GM18868 (cell line): ENCODE results near the gene ZNRF1.

Experiments used
- ATAC-seq: cut with Tn5 transposase; IDR thresholded peaks from one replicate; pipeline ENCODE4 v1.9.1; 2021; ENCODE audit warnings: mild to moderate bottlenecking, moderate library complexity; ENCODE audit not compliant: unreplicated experiment

Gene ZNRF1

DNA sequence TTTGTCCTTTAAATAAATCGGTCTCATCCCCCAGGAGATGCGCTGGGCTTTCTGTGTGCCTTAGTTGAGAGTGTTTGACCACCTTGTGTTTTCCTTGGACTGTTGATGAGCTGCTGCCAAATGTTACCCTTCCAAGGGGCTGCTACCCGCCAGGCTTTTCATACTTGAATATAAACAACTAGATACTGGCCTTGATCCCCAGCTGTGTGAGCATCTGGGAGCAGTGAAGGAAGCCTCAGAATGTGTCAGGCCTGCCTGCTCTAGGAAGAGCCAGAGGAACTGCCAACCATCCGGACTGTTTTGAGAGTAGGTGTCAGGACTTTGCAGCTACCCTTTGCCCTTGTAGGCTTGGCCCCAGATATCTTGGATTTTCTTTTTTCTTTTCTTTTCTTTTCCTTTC is 60.0 kb downstream of the ZNRF1 start:
- ATAC-seq, result no peak

DNA sequence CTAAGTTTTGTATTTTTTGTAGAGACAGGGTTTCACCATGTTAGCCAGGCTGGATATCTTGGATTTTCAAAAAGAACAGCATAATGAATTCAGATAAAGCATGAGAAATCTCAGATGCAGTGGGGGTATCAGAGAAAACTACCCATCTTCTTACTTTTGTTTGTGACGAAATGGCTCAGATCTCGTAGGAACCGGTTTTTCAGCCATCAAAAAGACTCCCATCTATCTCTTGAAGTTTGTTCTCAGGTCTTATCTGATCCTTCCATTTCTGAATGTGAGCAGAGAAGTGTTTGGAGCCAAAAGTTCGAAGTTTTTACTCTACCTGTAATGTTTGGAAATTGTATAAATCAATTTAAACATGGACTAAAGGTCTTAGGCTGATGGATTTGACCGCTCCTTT is 60.6 kb downstream of the ZNRF1 start:
- no peak for ATAC-seq

DNA sequence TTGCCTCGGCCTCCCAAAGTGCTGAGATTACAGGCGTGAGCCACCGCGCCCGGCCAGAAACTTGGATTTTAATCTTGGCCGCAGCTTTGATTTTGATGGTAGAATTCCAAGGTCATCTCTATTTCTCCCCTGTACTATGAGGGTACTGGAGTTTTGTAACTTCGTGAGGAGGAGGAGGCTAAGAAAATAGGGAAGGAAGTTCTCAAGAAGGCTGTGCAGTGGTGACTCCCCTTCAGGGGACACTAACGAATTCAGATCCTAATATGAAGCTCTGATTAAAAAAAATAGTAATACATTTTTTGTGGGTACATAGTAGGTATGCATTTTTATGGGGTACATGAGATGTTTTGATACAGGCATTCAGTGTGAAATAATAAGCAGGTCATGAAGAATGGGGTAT is 61.9 kb downstream of the ZNRF1 start:
- no peak for ATAC-seq

DNA sequence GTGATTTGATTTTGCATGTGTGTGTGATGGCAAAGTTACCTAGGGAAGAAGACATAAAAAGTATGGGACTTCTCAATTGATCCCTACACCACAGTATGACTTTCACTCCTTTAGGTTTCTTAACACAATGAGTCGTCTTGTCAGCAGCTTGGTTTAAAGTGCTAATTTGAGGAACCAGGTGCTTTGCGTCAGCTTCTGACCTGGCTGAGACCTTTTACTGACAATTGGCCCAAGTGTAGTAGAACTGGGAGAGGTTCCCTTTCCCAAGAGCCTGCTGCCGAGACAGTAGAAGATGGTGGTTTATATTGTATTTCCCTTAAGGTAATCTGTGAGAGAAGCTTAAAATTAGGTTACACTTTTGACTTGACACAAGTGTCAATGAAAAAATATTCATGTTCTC is 62.8 kb downstream of the ZNRF1 start:
- ATAC-seq, result no peak

DNA sequence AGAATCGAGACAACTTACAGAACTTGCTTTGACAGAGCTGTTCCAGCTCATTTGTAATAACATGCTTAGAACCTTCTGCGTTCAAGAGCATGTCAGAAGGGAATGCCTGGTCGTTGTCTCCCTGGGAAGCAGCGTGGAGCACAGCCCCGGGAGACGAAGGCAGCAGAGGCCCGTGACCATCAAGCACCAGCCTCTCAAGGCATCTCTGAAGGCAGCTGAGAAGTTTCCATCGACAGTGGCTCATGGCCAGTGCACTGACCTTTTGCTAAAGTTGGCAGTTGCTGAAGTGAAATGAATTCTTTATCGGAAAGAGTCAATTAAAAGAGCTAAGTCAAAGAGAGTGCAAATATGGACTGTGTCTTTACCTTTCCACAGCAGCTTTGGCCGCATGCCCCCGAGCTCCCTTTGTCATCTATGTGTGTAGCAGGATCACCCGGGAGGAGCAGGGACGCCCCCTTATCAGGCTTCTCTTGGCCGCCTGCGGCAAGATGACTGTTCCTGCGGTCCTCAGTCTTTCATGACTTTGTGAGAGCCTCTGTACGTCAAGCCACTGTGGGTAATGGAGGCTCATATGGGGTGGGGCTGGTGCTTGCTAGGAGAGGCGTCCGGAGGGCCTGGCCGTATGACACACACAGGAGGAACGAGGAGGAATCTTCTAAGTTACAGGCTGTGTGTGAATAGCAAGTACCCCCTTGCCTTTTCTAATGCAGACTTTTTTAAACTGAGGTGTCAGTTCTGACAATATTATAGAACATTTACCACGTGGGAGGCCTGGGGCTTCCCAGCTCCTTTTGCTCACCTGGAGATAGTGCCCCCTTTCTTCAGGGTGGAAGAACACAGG is 63.5 kb downstream of the ZNRF1 start:
- ATAC-seq, result no peak

DNA sequence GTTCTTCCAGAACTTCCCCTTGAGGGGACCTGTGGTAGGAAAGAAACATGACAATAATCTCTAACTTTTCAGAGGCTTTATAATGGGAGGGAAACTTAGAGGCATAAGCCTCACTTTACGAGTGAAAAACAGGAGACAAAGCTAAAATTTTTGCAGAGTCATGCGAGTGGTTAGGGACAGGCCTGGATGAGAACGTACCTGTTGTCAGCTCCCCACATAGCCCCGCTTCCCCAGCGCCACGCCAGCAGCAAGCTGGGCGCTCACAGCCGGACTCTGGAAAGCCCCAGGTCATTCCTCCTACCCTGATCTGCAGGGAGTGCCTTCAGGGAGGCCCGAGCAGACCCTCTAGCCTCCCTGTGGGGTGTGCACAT is 64.1 kb downstream of the ZNRF1 start:
- no peak for ATAC-seq

DNA sequence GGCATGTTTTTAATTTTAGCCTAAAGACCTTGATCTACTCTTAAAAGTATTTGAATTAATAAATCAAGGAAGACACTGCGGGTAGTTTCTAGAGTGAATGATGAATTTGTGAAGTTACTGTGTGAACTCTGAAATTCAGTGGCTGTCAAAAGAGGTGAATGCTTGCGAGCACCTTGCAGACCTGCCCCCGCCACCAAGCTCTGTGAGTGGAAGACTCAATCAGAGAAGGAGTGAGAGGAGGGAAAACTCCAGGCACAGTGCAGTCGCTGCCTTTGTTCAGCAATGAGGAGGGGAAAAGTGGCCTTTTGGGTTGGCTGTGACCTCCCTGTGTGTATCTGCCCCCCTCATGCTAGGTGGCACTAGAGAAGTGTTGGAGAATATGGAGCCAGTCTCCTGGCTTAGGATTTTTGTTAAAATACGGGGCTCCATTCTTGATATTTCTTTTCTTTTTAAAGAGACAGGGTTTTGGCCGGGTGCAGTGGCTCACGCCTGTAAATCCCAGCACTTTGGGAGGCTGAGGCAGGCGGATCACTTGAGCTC is 64.8 kb downstream of the ZNRF1 start:
- ATAC-seq, result no peak

DNA sequence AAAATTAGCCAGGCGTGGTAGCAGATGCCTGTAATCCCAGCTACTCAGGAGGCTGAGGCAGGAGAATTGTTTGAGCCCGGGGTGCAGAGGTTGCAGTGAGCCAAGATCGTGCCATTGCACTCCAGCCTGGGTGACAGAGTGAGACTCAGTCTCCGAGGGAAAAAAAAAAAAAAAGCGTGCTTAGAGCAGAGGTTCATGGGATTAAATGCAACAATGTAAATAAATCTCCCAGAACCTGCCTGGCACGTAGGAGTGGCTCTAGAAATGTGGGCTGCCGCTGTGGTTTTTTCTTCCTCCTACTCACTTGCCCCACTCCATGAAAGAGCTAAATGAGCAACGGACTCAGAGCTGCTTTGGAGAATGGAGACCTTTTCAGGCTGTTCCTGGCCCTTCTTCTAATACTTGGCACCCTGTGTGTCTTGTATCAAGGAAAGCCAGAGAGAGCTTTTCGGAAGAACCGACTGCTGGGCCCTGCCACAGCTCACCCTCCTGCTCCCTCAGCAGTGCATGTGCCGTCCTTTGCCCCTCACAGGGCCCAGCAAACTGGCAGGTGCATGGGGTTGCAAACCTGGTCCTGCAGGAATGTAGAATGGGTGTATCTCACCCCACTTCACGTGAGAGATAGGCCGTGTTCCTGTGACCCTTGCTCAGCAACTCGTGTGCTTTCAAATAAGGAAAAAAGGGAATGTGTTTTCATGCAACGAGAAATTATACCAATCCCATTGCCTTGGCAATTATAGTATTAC is 65.8 kb downstream of the ZNRF1 start:
- no peak for ATAC-seq

DNA sequence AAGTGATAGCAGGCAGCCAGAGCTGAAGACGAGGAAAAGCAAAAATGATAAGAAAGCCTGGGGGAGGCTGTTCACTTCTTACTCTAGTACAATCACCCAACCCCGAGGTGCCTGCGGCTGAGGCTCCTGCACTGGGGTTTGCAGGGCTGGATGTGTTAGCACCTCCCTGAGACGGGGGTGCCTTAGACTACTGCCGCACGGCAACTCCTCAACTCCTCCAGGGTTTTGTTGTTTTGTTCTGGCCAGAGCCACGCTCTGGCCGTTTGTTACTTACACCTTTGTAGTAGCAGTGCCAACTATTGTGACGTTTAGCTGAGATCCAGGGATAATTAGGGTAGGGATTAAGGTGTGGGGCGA is 66.3 kb downstream of the ZNRF1 start:
- ATAC-seq, result no peak

DNA sequence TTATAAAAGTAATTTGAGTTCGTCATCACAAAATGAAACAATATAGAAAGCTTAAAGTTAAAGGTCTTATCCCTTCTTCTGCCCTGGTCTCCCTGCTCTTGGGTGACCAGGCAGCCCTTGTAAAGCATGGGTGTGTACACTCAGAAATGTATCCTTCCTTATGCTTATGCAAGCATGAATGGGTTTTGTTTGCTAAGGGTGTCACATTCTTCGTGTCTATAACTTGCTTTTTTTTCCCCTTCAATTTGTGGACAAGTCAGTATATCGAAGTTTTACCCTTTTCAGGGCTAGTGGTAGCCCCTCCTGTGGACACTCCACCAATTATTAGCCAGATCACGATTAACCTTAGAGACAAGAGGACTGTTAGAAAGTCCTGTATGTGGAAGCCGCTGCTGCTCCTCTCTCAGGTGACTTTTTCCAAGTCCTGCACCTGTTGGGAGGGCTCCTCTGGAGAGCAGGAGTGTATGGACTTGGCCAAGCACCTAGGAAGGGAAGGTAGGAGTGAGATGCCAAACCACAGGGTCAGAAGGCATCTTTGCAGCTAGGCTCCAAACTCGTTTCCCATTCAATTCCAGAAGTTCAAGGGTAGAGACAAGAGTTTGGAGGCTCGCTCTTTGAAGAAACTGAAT is 66.8 kb downstream of the ZNRF1 start:
- no peak for ATAC-seq

DNA sequence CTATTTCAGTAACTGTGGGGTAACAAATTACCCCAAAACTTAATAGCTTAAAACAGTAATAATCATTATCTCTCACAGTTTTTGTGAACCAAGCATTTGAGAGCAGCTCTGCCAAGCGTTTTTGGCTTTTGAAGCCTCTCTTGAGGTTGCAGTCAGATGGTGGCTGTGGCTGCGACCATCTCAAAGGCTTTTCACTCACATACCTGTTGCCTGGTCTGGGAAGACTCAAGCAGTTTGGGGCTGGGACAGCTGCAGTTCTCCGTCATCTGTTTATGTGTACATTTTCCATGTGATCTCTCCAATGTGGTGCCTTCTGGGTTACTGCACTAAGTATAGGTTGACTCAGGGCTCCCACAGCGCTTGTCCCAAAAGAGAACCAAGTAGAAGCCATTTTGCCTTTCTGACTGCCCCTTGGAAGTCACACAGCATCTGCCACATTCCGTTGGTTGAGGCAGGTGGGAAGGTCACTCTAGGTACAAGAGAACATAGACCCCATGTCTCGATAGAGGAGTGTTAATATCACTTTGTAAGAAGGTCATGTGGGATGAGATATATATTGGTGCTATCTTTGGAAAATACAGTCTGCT is 68.1 kb downstream of the ZNRF1 start:
- no peak for ATAC-seq

DNA sequence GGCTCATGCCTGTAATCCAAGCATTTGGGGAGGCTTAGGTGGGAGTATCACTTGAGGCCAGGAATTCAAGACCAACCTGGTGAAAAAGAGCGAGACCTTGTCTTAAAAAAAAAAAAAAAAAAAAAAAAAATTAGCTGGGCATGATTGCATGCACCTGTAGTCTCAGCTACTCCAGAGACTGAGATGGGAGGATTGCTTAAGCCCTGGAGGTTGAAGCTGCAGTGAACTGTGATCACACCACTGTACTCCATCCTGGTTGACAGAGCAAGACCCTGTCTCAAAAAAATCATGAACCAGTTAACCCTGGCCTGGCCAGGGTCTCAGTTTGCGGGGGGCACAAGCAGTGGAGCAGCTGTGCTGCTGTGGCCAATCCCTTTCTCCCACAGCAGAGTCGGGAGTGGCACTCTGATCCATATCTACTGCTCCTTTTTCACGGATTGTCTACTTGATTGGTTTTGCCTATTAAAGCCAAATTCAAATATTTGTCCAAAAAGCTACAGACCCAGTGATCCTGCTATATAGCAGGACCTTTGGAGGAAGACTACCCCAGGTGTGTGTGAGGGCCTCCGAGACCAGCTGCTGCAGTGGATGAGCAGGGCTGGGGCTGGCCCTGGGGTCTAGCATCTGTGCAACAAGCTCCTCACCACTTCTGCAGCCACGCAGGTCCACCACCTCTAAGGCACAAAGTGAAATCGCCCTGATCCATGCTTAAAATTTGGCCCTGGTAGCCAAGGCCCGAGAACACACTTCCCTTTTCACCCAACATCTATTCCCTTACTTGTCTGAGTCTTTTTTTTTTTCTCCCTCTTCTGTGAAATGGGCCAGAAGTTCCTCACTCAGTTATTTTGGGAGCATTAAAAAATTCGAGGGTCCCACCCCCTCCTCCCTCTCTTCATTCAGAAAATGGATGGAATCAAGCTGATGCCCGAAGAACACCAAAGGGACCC is 69.5 kb downstream of the ZNRF1 start:
- ATAC-seq, result no peak

DNA sequence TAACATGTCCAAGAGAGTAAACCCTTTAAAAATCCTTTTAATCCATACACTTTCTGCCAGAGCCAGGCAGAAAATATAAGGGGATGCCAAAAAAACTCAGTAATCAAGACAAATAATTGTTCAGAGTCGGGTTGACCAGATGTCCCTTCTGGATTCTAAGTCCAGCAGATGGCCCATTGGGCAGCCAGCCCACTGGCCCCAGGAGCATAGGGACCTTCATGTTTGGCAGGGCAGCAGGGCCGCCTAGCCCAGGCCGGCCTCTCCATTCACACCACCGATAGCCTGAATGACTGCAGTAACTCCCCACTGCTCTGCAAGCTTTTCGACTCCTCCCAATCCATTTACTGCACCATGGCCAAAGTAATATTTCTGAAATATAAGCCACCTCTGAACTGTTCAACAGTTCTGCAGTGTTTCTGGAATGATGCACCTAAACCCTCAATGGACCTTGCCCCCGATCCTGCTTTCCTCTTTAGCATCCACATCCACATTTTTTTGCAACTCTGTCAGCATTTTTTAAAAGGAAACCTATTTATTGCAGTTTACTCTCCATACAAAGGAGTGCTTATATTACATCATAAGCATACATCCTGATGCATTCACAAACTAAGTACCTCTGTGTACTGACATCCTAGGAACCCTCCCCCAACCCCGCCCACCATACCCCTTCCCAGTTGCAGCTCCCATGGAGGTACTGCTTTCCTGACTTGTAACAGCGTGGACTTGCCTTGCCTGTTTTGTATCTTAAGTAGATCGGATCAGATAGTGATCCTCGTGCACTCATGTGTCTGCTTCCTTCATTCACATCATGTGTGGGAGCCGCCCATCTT is 71.4 kb downstream of the ZNRF1 start:
- no peak for ATAC-seq

DNA sequence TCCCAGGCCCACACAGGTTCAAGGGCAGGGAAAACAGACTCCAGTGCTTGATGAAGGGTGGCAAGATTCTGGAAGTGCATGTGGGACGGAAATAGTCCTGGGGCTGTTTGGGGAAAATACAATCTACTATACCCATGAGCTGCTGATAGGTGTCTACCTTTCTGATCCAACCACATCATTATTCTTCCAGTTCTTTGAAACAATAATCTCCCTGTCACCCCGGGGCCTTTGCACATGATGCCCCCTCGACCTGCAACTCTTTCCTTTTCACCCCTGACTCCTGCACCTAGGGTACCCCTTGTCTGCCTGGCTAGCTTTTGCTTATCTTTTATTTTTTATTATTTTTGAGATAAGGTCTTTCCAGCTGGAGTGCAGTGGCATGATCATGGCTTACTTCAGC is 72.8 kb downstream of the ZNRF1 start:
- no peak for ATAC-seq

DNA sequence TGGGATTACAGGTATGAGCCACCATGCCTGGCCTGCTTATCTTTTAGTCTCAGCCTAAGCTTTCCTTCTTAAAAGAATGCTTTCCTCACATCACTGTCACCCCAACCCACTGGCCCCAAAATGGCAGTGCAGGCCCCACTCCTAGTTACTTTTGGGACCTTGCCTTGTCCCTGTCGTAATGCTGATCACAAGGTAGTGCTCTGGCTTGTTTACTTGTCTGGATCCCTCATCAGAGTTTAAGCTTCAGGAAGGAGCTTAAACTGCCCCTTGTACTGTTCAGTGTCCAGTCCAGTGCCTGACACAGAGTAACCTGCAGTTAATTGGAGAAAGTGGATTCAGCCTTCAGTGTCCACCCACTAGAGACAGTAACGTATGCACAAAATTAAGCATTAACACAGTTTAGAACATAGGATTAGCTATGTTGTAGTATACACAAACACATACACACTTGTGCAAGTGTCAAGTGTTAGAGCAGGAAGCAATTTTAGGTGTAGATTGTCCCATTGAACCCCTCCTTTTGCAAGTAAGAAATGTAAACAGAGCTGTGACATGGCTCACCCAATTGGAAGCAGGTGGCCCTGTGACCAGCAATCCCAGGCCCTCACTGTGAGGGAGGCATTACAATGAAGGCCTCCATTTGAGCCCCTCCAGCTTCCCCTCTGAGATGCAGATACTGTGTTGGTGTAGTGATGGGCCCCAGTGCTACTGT is 73.6 kb downstream of the ZNRF1 start:
- ATAC-seq, result no peak

DNA sequence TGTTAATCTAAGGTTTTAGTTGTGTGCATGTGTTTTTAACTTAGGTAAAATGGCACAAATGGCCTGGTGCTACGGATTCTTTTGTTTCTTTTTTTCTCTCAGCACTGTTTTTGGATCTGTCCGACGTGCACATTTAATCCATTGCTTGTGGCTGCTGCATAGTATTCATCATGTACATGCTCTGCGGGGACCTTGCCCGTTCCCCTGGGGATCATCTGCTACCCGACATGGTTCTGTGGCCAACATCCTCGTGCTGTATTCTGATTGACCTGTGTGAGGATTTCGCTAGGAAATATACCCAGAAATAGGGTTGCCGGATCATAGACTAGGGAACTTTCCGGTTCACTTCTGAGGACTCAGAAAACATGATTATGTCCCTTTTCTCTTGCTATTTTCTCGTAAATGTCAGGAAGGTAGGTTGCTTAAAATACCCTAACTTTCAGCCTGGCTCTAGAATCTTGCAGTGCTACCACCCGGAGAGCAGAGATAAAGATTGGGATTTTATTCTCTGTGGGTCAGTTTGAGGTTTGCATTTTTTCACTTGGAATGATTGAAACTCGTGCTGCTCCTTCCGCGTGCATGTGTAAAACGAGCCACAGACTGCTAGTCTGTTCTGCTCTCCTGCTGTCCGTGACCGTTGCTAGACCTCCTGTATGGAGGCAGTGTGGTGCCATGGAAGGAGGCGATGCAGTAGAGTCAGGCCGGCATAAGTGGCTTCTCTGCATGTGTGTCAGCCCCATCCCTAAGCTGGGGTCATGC is 74.9 kb downstream of the ZNRF1 start:
- ATAC-seq, result no peak

DNA sequence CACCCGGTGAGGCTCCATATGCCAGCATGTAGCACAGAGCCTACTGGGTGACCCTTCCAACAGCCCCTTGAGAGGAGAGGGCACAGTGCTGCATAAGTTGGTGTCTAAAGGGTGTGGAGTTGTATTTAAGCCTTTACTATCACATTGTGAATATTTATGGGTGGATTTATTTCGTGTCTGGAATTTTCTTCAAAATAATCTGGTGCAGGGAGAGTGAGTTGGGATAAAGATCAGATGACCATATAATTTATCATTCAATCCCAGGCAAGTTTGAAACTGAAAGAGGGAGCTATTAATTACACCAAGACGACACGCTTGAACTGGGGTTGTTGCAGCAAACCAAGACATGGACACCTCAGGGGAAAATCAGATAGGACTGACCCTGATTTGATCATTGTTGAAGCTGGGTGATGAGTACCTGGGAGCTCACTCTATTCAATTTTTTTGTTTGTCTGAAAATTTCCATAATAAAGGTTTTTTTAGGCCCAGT is 75.5 kb downstream of the ZNRF1 start:
- ATAC-seq, result no peak
